HCT116 (cell line): ENCODE results near the gene ELAVL1. TPM values are rescaled to one million over a fixed set of nuclear protein-coding genes. Genes with fewer than 3 reads are reported as not detected.

ENCODE experiments used
- ATAC-seq: fragments of 200-7000 bp; cut with Tn5 transposase; 2 replicates; pipeline ENCODE4 v1.9.1; 2020; ENCODE audit warnings: mild to moderate bottlenecking, moderate library complexity
- BruUV-seq: library from RNA; stranded (reverse); fragments of 400-500 nt; replicated peaks from 2 replicates; lab custom pipeline; 2021; lab: Mats Ljungman, UMichigan
- CTCF ChIA-PET: fragments of 300-600 bp; sonication (Branson Sonifier 250); formaldehyde crosslinking; loops from one replicate; lab custom pipeline; 2021; ENCODE audit warnings: antibody characterized with exemption; lab: Charles Lee
- POLR2A ChIA-PET: fragments of 300-600, 350-600 bp; sonication (Branson Sonifier 250); formaldehyde crosslinking; loops from one replicate; lab custom pipeline; 2021; ENCODE audit warnings: antibody characterized with exemption; lab: Charles Lee
- RAD21 ChIA-PET, 2 experiments: fragments of 300-600 bp; sonication (Branson Sonifier 250); formaldehyde crosslinking; loops; one replicate each; lab custom pipeline; 2023; ENCODE audit warnings: low total read pairs in 2 of 2; ENCODE audit not compliant: uncharacterized antibody in 2 of 2, unreplicated experiment in 2 of 2, low non-redundant PET in 1 of 2; lab: Charles Lee
- DNase-seq: peaks from one replicate; pipeline ENCODE4 v3.0.0-alpha.2; 2010; ENCODE audit warnings: low read depth, low spot score
- H2AFZ ChIP-seq: fragments of 200-600 bp; shearing (Covaris generic), sonication (generic); 2 replicates; pipeline ENCODE4 v1.6.1; 2017; ENCODE audit warnings: low read depth, mixed run types, mixed read lengths, antibody characterized with exemption, low read length; ENCODE audit not compliant: poor library complexity, severe bottlenecking
- H3K27ac ChIP-seq: 2 replicates; pipeline ENCODE4 v1.5.1; 2012; ENCODE audit warnings: low read depth, low read length
- H3K27me3 ChIP-seq: fragments of 200-600 bp; sonication (generic); 2 replicates; pipeline ENCODE4 v1.6.1; 2016; ENCODE audit warnings: mixed run types, low read length, mixed read lengths; ENCODE audit not compliant: insufficient read depth
- H3K36me3 ChIP-seq, 2 experiments: fragments of 200-500 bp in 1 of 2; fragments of 200-600 bp in 1 of 2; sonication (Bioruptor generic) in 1 of 2; sonication (generic) in 1 of 2; 2 replicates each; pipeline versions ENCODE4 v1.5.1 to v1.6.1; 2014 to 2016; ENCODE audit warnings: low read length in 2 of 2, inconsistent platforms in 1 of 2, mixed read lengths in 1 of 2, mixed run types in 1 of 2; ENCODE audit not compliant: insufficient read depth in 2 of 2, control insufficient read depth in 1 of 2
- H3K4me1 ChIP-seq, 2 experiments: fragments of 200-600 bp in 1 of 2; sonication (generic) in 1 of 2; 2 replicates each; pipeline versions ENCODE4 v1.5.1 to v1.6.1; 2012 to 2017; ENCODE audit warnings: low read length in 2 of 2, inconsistent platforms in 1 of 2, mild to moderate bottlenecking in 1 of 2, mixed read lengths in 1 of 2, mixed run types in 1 of 2, moderate library complexity in 1 of 2; ENCODE audit not compliant: insufficient read depth in 2 of 2, control insufficient read depth in 1 of 2
- H3K4me2 ChIP-seq: fragments of 200-600 bp; sonication (generic); 2 replicates; pipeline ENCODE4 v1.6.1; 2017; ENCODE audit warnings: mixed run types, low read length, mixed read lengths
- H3K4me3 ChIP-seq, 2 experiments: fragments of 200-600 bp in 1 of 2; sonication (generic) in 1 of 2; replicated peaks in 1 of 2; 2 replicates each; pipeline ENCODE4 v1.5.1; 2011 to 2016; ENCODE audit warnings: low read length in 2 of 2, control low read depth in 1 of 2, low read depth in 1 of 2, mild to moderate bottlenecking in 1 of 2, mixed read lengths in 1 of 2, mixed run types in 1 of 2
- H3K79me2 ChIP-seq: fragments of 200-600 bp; sonication (generic); 2 replicates; pipeline ENCODE4 v1.6.1; 2017; ENCODE audit warnings: mild to moderate bottlenecking, mixed run types, low read length, moderate library complexity, mixed read lengths; ENCODE audit not compliant: insufficient read depth
- H3K9ac ChIP-seq: fragments of 200-600 bp; sonication (generic); 2 replicates; pipeline ENCODE4 v1.6.1; 2016; ENCODE audit warnings: low read length, mixed read lengths
- H3K9me2 ChIP-seq: fragments of 200-600 bp; sonication (generic), shearing (Covaris generic); 2 replicates; pipeline ENCODE4 v1.6.1; 2017; ENCODE audit warnings: mixed run types, mild to moderate bottlenecking, moderate library complexity; ENCODE audit not compliant: insufficient read depth
- H3K9me3 ChIP-seq, 2 experiments: fragments of 200-500 bp in 1 of 2; fragments of 200-600 bp in 1 of 2; sonication (Bioruptor generic) in 1 of 2; sonication (generic) in 1 of 2; 2 replicates each; pipeline ENCODE4 v1.6.1; 2014 to 2017; ENCODE audit warnings: low read length in 2 of 2, mixed read lengths in 2 of 2, inconsistent platforms in 1 of 2, low read depth in 1 of 2, mild to moderate bottlenecking in 1 of 2, mixed run types in 1 of 2, moderate library complexity in 1 of 2; ENCODE audit not compliant: control insufficient read depth in 1 of 2, insufficient read depth in 1 of 2
- H4K20me1 ChIP-seq: fragments of 200-600 bp; sonication (generic), shearing (Covaris generic); 2 replicates; pipeline ENCODE4 v1.6.1; 2017; ENCODE audit warnings: mixed run types, mild to moderate bottlenecking, moderate library complexity; ENCODE audit not compliant: insufficient read depth
- CBX3 ChIP-seq: IDR thresholded peaks from 2 replicates; pipeline ENCODE4 v1.6.1; 2012; ENCODE audit warnings: low read depth
- CEBPB ChIP-seq: IDR thresholded peaks from 2 replicates; pipeline ENCODE4 v1.6.1; 2012; ENCODE audit warnings: low read depth
- EGR1 ChIP-seq: IDR thresholded peaks from 2 replicates; pipeline ENCODE4 v1.6.1; 2012; ENCODE audit warnings: low read depth
- EZH2 ChIP-seq: fragments of 200-600 bp; sonication (generic); IDR thresholded peaks from 2 replicates; pipeline ENCODE4 v1.6.1; 2017; ENCODE audit warnings: antibody characterized with exemption, mixed run types
- EZH2phosphoT487 ChIP-seq: fragments of 200-600 bp; IDR thresholded peaks from 2 replicates; pipeline ENCODE4 v1.6.1; 2018; ENCODE audit warnings: antibody characterized with exemption, borderline replicate concordance
- JUND ChIP-seq: IDR thresholded peaks from 2 replicates; pipeline ENCODE4 v1.6.1; 2012
- POLR2A ChIP-seq: IDR thresholded peaks from 2 replicates; pipeline ENCODE4 v1.7.0; 2011; ENCODE audit warnings: borderline replicate concordance; ENCODE audit not compliant: insufficient read depth, insufficient read length; ENCODE audit errors: extremely low read depth
- POLR2AphosphoS5 ChIP-seq: IDR thresholded peaks from 2 replicates; pipeline ENCODE4 v1.6.1; 2011; ENCODE audit warnings: mild to moderate bottlenecking, low read depth, low read length, moderate library complexity
- RAD21 ChIP-seq: IDR thresholded peaks from 2 replicates; pipeline ENCODE4 v1.6.1; 2012; ENCODE audit warnings: low read depth, mild to moderate bottlenecking
- SP1 ChIP-seq: IDR thresholded peaks from 2 replicates; pipeline ENCODE4 v1.6.1; 2012; ENCODE audit warnings: low read depth
- TCF7L2 ChIP-seq: IDR thresholded peaks from 2 replicates; pipeline ENCODE4 v1.7.0; 2011; ENCODE audit warnings: borderline replicate concordance, inconsistent platforms; ENCODE audit not compliant: insufficient read depth, insufficient read length; ENCODE audit errors: extremely low read depth
- YY1 ChIP-seq: IDR thresholded peaks from 2 replicates; pipeline ENCODE4 v1.6.1; 2011; ENCODE audit warnings: low read length, low read depth, moderate library complexity, mild to moderate bottlenecking; ENCODE audit not compliant: insufficient replicate concordance; ENCODE audit errors: extremely low read depth
- ZNF274 ChIP-seq: fragments of 200-500 bp; sonication (Bioruptor generic); IDR thresholded peaks from 2 replicates; pipeline ENCODE4 v1.6.1; 2014; ENCODE audit warnings: mild to moderate bottlenecking, low read depth, low read length, inconsistent platforms
- intact Hi-C: fragments of 100-400 bp; cut with micrococcal nuclease; formaldehyde crosslinking; loops from 2 replicates; pipeline ENCODE4 v1.10.0; 2022
- total RNA-seq: library from RNA; stranded (reverse); gene quantifications from one replicate; pipeline ENCODE4 v1.2.1, GENCODE V29; 2021; ENCODE audit not compliant: unreplicated experiment
- TF ChIP-seq, protein P1 (sequence below): IDR thresholded peaks from 2 replicates; pipeline ENCODE4 v1.6.1; 2011; ENCODE audit warnings: mild to moderate bottlenecking, low read length, moderate library complexity; ENCODE audit not compliant: insufficient replicate concordance; ENCODE audit errors: extremely low read depth
- TF ChIP-seq, protein P2 (sequence below): IDR thresholded peaks from 2 replicates; pipeline ENCODE4 v1.6.1; 2012

The ELAVL1 gene
- total RNA-seq, 1 experiment from 2014 or later = 134 TPM

DNA sequence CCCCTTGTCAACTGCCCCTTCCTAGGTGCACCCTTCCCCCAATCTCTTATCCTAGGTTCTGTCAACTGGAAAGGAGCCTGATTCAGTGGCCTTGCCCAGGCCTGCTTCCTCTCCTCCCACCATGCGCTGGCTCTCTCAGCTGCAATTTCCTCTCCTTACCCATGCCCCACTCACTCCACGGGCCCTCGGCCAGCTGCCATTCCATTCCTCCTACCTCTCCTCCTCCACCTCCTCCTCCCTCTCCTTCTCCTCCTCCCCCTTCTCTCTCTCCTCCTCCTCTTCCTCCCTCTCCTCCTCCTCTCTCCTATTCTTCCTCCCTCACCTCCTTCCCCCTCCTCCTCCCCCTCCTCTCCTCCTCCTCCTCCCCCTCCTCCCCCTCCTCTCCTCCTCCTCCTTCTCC, 52.4 kb downstream of the ELAVL1 start:
- Histone ChIP-seq H3K79me2 (no peaks in the 10 kb centered on the region), H4K20me1 (no peaks in the 10 kb centered on the region), H3K27ac (no peak overlapping the region), H3K4me1 (peaks cover 0 to 8% of the 10 kb centered on the region in 2 experiments; a peak in 1 of 4 replicates), H3K9ac (no peak overlapping the region), H2AFZ (no peak overlapping the region), H3K9me3 (no peaks in the 10 kb centered on the region), H3K4me3 (no peak overlapping the region), H3K27me3 (no peaks in the 10 kb centered on the region), H3K9me2 (no peaks in the 10 kb centered on the region), H3K4me2 (no peak overlapping the region), H3K36me3 (no peaks in the 10 kb centered on the region)
- no peak for DNase-seq
- CTCF ChIA-PET = interaction anchor here (1.8 kb wide), 1 partner anchor 9 kb away, joined by 6 read pairs; the partner anchor contains the start of gene TIMM44
- POLR2A ChIA-PET = no interaction called here
- no peak for ATAC-seq
- intact Hi-C loops = no loop called here
- RAD21 ChIA-PET = no interaction called here
- TF ChIP-seq CEBPB (no peak), ZNF274 (no peak), POLR2AphosphoS5 (no peak), POLR2A (no peak), EZH2phosphoT487 (no peak), EZH2 (no peak), CBX3 (no peak), YY1 (no peak), TCF7L2 (no peak), EGR1 (no peak), SP1 (no peak), JUND (no peak), RAD21 (no peak)
- TF ChIP-seq, protein P1, sequence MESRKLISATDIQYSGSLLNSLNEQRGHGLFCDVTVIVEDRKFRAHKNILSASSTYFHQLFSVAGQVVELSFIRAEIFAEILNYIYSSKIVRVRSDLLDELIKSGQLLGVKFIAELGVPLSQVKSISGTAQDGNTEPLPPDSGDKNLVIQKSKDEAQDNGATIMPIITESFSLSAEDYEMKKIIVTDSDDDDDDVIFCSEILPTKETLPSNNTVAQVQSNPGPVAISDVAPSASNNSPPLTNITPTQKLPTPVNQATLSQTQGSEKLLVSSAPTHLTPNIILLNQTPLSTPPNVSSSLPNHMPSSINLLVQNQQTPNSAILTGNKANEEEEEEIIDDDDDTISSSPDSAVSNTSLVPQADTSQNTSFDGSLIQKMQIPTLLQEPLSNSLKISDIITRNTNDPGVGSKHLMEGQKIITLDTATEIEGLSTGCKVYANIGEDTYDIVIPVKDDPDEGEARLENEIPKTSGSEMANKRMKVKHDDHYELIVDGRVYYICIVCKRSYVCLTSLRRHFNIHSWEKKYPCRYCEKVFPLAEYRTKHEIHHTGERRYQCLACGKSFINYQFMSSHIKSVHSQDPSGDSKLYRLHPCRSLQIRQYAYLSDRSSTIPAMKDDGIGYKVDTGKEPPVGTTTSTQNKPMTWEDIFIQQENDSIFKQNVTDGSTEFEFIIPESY = no peak
- TF ChIP-seq, protein P2, sequence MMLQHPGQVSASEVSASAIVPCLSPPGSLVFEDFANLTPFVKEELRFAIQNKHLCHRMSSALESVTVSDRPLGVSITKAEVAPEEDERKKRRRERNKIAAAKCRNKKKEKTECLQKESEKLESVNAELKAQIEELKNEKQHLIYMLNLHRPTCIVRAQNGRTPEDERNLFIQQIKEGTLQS = no peak
- no TSS peak for BruUV-seq
